Right atrium auricular region (tissue), 2 donors: Measurements from ENCODE around the gene NCDN. TPM values are rescaled to one million over a fixed set of nuclear protein-coding genes. Genes with fewer than 3 reads are reported as not detected.
A peak's percentile ranks its signal among the peaks of the same experiment; 100 is the strongest.

Experiments
- DNase-seq: peaks from one replicate; pipeline ENCODE4 v3.0.0-alpha.2; 2019; ENCODE audit warnings: low spot score
- H3K27ac ChIP-seq, 2 donors: fragments of 200-600 bp; sonication (generic); 1 replicate in 1 of 2; 2 replicates in 1 of 2; pipeline ENCODE4 v1.5.1; 2016 to 2019
- H3K27me3 ChIP-seq, 2 donors: fragments of 200-600 bp; sonication (generic); one replicate each; pipeline versions ENCODE4 v1.5.1 to v1.6.0; 2017 to 2019
- H3K36me3 ChIP-seq: fragments of 200-600 bp; sonication (generic); one replicate; pipeline ENCODE4 v1.5.1; 2016
- H3K4me1 ChIP-seq, 2 donors: fragments of 200-600 bp; sonication (generic); one replicate each; pipeline versions ENCODE4 v1.5.1 to v1.6.0; 2017 to 2019
- H3K4me3 ChIP-seq, 2 donors: fragments of 200-600 bp; sonication (generic); 1 replicate in 1 of 2; 2 replicates in 1 of 2; pipeline ENCODE4 v1.5.1; 2017 to 2019; ENCODE audit warnings: mild to moderate bottlenecking in 1 of 2, moderate library complexity in 1 of 2
- H3K9me3 ChIP-seq, 2 donors: fragments of 200-600 bp; sonication (generic); one replicate each; pipeline ENCODE4 v1.5.1; 2019
- total RNA-seq, 2 donors: library from RNA; depleted of rRNA; stranded (reverse); fragments of >200 nt; gene quantifications; one replicate each; pipeline ENCODE4 v1.1.0, GENCODE V29; 2016
- TF ChIP-seq, protein P1 (sequence below), 2 donors: fragments of 200-600 bp; sonication (generic); IDR thresholded peaks; one replicate each; pipeline ENCODE4 v1.5.1; 2019; ENCODE audit warnings: antibody characterized with exemption in 2 of 2

NCDN gene
- total RNA-seq, 2 donors from 2014 or later = 30.6 to 33.7 TPM

DNA sequence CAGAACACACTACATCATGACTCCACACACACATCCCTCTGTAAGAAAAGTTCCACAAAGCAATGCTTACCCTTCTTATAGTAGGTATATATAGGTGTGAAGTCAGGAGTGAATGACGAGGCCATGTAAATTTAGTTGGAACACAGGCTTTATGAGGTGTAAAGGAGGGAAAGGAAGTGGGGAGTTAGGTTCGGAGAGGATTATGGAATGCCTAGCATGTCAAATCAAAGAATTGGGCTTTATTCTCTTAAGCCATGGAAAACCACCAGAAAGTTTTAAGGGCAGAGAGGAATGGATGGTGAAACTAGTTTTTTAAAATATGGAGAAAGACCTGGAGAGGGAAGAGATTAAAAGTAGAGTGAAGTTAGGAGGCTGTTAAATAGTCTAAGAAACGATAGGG, 41.8 kb downstream of the NCDN start:
- no peak overlapping the region for H3K4me3 ChIP-seq
- TF ChIP-seq, protein P1, sequence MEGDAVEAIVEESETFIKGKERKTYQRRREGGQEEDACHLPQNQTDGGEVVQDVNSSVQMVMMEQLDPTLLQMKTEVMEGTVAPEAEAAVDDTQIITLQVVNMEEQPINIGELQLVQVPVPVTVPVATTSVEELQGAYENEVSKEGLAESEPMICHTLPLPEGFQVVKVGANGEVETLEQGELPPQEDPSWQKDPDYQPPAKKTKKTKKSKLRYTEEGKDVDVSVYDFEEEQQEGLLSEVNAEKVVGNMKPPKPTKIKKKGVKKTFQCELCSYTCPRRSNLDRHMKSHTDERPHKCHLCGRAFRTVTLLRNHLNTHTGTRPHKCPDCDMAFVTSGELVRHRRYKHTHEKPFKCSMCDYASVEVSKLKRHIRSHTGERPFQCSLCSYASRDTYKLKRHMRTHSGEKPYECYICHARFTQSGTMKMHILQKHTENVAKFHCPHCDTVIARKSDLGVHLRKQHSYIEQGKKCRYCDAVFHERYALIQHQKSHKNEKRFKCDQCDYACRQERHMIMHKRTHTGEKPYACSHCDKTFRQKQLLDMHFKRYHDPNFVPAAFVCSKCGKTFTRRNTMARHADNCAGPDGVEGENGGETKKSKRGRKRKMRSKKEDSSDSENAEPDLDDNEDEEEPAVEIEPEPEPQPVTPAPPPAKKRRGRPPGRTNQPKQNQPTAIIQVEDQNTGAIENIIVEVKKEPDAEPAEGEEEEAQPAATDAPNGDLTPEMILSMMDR (IDR thresholded peaks at IDR 0.05) = no peak
- no peaks in the 10 kb centered on the region for H3K4me1 ChIP-seq
- H3K9me3 ChIP-seq = no peaks in the 10 kb centered on the region
- no peak for DNase-seq
- H3K27me3 ChIP-seq = no peaks in the 10 kb centered on the region
- H3K27ac ChIP-seq = no peak overlapping the region
- H3K36me3 ChIP-seq = peaks cover 43% of the 10 kb centered on the region

DNA sequence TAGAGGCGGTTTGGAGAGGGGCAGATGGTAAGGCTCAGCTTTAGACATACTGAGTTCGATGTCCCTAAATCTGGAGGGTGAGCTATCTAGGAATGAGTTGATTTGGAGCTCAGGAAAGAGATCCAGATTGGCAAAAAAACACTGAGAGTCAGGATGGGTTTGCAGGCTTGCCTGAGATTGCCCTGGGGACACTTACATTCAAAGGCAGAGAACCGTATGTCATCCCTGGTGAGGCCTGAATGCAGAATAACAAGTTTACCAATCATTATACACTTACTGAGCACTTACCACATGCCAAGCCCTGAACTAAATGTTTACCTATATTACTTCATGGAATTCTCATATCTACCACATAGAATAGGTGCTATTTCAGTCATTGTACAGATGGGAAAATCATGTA, 43.0 kb downstream of the NCDN start:
- Histone ChIP-seq H3K36me3 (peaks cover 53% of the 10 kb centered on the region), H3K4me3 (no peak overlapping the region), H3K27me3 (no peaks in the 10 kb centered on the region), H3K4me1 (no peaks in the 10 kb centered on the region), H3K27ac (no peak overlapping the region), H3K9me3 (no peaks in the 10 kb centered on the region)
- TF ChIP-seq, protein P1 (IDR thresholded peaks at IDR 0.05) = no peak
- DNase-seq = peak; percentile 11

DNA sequence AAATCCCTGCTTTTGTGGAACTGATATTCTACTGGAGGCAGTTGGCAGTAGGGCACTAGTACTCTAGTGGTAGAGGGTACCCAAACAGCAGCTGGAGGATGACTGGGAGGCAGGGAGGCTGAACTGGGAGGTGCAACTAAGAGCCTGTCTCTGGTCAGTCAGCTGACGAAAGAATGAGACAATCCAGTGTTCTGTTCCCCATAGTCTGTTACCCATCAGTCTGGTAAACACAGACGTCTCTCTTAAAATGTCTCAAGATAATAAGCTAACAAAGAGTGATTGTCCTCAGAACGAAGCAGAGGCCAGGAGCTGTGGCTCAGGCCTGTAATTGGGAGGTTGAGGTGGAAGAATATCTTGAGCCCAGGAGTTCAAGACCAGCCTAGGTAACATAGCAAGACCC, 45.9 kb downstream of the NCDN start:
- Histone ChIP-seq H3K9me3 (no peaks in the 10 kb centered on the region), H3K4me3 (no peak overlapping the region), H3K27ac (no peak overlapping the region), H3K36me3 (peaks cover 71% of the 10 kb centered on the region), H3K4me1 (no peaks in the 10 kb centered on the region), H3K27me3 (no peaks in the 10 kb centered on the region)
- TF ChIP-seq, protein P1 (IDR thresholded peaks at IDR 0.05) = no peak
- DNase-seq = no peak

DNA sequence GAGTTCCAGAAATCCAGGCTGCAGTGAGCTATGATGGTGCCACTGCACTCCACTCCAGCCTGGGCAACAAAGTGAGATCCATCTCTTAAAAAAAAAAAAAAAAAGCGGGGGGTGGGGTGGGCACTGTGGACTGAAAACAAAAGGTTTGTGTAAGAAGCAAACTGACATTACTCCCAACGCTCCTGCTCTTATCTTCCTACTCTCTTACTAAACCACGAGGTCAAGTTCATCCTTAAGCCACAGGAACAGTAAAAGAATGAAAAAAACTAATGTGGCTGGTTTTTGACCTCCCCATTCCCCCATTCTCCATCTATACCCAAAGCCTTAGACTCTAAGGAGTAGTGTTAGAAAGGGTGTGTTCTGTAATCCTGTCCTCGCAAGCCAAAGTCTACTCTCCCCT, 46.3 kb downstream of the NCDN start:
- Histone ChIP-seq H3K36me3 (peaks cover 76% of the 10 kb centered on the region), H3K27ac (no peak overlapping the region), H3K9me3 (no peaks in the 10 kb centered on the region), H3K4me1 (no peaks in the 10 kb centered on the region), H3K4me3 (no peak overlapping the region), H3K27me3 (no peaks in the 10 kb centered on the region)
- TF ChIP-seq, protein P1 (IDR thresholded peaks at IDR 0.05) = no peak
- DNase-seq = no peak

DNA sequence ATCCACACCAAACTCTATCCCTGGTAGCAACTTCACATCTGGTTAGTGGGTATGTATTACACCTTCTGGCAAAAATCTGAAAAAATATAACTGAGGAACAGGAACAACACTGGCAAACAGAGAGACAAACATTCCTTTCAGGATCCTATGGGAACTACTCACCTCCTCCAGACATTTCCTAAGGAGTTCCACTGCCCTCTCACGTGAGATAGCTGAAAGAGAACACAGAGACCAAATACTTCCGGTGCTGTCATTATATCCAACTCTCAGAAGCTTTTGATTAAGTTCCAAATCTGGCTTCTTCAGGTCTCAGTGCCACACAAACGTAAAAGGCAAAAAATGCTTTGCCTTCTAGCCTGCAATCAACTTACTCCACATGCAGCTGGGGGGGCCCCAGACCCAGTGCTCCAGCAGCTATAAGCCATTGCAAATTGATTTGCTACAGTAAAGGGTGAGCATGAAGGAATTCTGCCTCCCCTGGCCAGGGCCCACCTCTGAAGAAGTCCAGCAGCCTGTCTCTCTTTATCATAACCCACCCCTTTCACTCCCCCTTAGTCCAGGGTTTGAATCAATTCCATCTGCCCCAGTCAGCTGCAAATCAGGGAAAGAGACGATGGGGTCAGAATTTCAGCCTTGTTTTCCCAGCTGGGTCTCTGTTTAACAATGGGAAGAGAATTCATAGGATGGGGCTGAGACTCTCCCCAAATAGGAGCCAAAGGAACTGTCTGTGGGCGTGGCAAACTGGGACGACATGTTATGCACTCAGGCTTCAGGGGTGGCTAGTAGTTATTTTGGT, 47.7 kb downstream of the NCDN start:
- DNase-seq = no peak
- H3K4me1 ChIP-seq = no peaks in the 10 kb centered on the region

More for the DNA sequence above, 47.7 kb downstream of the NCDN start:
- Histone ChIP-seq H3K9me3 (no peaks in the 10 kb centered on the region), H3K4me3 (no peak overlapping the region), H3K27ac (no peak overlapping the region), H3K36me3 (peaks cover 72% of the 10 kb centered on the region), H3K27me3 (no peaks in the 10 kb centered on the region)
- TF ChIP-seq, protein P1 (IDR thresholded peaks at IDR 0.05) = no peak
